Right lobe of liver (tissue), 4 donors: ENCODE data around the gene HSPA12A.

Experiments
- POLR2A ChIP-seq: fragments of 450-650 bp; IDR thresholded peaks from one replicate; pipeline ENCODE4 v1.6.1; 2017; ENCODE audit warnings: antibody characterized with exemption, mild to moderate bottlenecking
- TF ChIP-seq, protein P1 (sequence below), 4 donors: fragments of 200-600 bp in 3 of 4; fragments of 450-650 bp in 1 of 4; IDR thresholded peaks; one replicate each; pipeline versions ENCODE4 v1.5.1 to v1.8.0; 2016 to 2022; ENCODE audit warnings: antibody characterized with exemption in 4 of 4, mild to moderate bottlenecking in 2 of 4
- donor health status: DM: no; HTN: no; CAD: no.
- donor health status: DM: no; HTN: no; CAD: no.
- donor health status: DM: no; HTN: yes; CAD: no.

DNA sequence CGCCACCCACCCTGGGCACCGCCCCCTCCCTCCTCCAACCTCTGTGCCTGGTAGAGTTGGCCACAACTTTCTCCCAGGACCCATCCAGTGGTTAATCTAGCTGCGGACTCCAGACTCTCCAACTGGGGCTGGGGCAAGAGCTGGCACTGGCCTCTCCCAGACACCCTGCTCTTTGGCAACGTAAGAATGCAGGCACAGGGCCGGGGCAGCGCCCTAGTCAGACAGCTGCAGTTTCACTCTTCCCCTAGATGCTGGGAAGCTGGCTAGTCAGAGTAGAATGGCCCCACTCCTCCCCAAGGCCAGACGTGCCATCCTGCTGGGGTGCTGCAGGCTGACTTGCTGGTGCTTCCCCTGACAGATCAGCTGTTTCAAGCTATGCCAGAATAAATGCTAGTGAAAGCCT, 22.1 kb downstream of the HSPA12A start:
- no peak for TF ChIP-seq POLR2A
- TF ChIP-seq, protein P1, sequence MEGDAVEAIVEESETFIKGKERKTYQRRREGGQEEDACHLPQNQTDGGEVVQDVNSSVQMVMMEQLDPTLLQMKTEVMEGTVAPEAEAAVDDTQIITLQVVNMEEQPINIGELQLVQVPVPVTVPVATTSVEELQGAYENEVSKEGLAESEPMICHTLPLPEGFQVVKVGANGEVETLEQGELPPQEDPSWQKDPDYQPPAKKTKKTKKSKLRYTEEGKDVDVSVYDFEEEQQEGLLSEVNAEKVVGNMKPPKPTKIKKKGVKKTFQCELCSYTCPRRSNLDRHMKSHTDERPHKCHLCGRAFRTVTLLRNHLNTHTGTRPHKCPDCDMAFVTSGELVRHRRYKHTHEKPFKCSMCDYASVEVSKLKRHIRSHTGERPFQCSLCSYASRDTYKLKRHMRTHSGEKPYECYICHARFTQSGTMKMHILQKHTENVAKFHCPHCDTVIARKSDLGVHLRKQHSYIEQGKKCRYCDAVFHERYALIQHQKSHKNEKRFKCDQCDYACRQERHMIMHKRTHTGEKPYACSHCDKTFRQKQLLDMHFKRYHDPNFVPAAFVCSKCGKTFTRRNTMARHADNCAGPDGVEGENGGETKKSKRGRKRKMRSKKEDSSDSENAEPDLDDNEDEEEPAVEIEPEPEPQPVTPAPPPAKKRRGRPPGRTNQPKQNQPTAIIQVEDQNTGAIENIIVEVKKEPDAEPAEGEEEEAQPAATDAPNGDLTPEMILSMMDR (IDR thresholded peaks at IDR 0.05) = no peak
